Measurements from ENCODE around the gene DCK. TPM values are rescaled to one million over a fixed set of nuclear protein-coding genes. Genes with fewer than 3 reads are reported as not detected.

Gene DCK
- total RNA-seq, 1 donor from 2014 or later = 57.1 TPM

- Histone ChIP-seq H3K27me3 (no peaks in the 10 kb centered on the region), H4K20me1 (ENCODE audit: low read depth) (no peaks in the 10 kb centered on the region), H3K4me1 (peaks cover 3% of the 10 kb centered on the region), H3F3A (ENCODE audit: low read depth) (no peaks in the 10 kb centered on the region), H3K9ac (no peak overlapping the region), H3K9me3 (ENCODE audit: low read depth) (no peaks in the 10 kb centered on the region), H3K79me2 (ENCODE audit: low read depth) (no peaks in the 10 kb centered on the region), H3K4me3 (no peak overlapping the region), H2AFZ (replicated peaks) (no peak overlapping the region), H3K4me2 (no peak overlapping the region), H3K27ac (no peak overlapping the region), H3K36me3 (no peaks in the 10 kb centered on the region)
- Mint-ChIP-seq H3K4me1 (no peaks in the 10 kb centered on the region), H3K9me3 (peaks cover 2% of the 10 kb centered on the region), H3K4me3 (no peak overlapping the region), H3K36me3 (no peaks in the 10 kb centered on the region), H3K27me3 (ENCODE audit: insufficient read depth, low read depth) (no peaks in the 10 kb centered on the region), H3K27ac (no peak overlapping the region)
- no peak for DNase-seq (ENCODE audit: low spot score)
- TF ChIP-seq EZH2phosphoT487 (IDR thresholded peaks at IDR 0.05) (no peak), CTCF (IDR thresholded peaks at IDR 0.05) (no peak), EZH2 (IDR thresholded peaks at IDR 0.05) (no peak)
Observed at GRCh38 chr4:71063711-71064110, 70.3 kb downstream of the DCK start.

GRCh38 chr4:71064521-71064920, 71.1 kb downstream of the DCK start:
- H3K9me3 Mint-ChIP-seq = peaks cover 2% of the 10 kb centered on the region
- TF ChIP-seq CTCF (IDR thresholded peaks at IDR 0.05) = no peak
- no peak for TF ChIP-seq EZH2phosphoT487 (IDR thresholded peaks at IDR 0.05)
- TF ChIP-seq EZH2 (IDR thresholded peaks at IDR 0.05) = no peak
- H3K27ac Mint-ChIP-seq = no peak overlapping the region
- H3K36me3 Mint-ChIP-seq = no peaks in the 10 kb centered on the region
- no peak overlapping the region for H2AFZ ChIP-seq (replicated peaks)
- no peak overlapping the region for H3K4me3 Mint-ChIP-seq
- H3K9ac ChIP-seq = no peak overlapping the region
- H3K79me2 ChIP-seq (ENCODE audit: low read depth) = no peaks in the 10 kb centered on the region
- no peak overlapping the region for H3K4me3 ChIP-seq
- H3K36me3 ChIP-seq = no peaks in the 10 kb centered on the region
- H3K9me3 ChIP-seq (ENCODE audit: low read depth) = no peaks in the 10 kb centered on the region
- no peaks in the 10 kb centered on the region for H3F3A ChIP-seq (ENCODE audit: low read depth)
- peaks cover 3% of the 10 kb centered on the region for H3K4me1 ChIP-seq
- no peak overlapping the region for H3K4me2 ChIP-seq
- no peaks in the 10 kb centered on the region for H3K27me3 Mint-ChIP-seq (ENCODE audit: insufficient read depth, low read depth)
- no peak overlapping the region for H3K27ac ChIP-seq
- H3K4me1 Mint-ChIP-seq = no peaks in the 10 kb centered on the region
- DNase-seq (ENCODE audit: low spot score) = no peak
- H4K20me1 ChIP-seq (ENCODE audit: low read depth) = no peaks in the 10 kb centered on the region
- H3K27me3 ChIP-seq = no peaks in the 10 kb centered on the region

- Histone ChIP-seq H3K4me2 (no peak overlapping the region), H3K9ac (no peak overlapping the region), H2AFZ (replicated peaks) (no peak overlapping the region), H3K27me3 (no peaks in the 10 kb centered on the region), H3K27ac (no peak overlapping the region), H3K4me1 (no peaks in the 10 kb centered on the region), H3K36me3 (no peaks in the 10 kb centered on the region), H3K9me3 (ENCODE audit: low read depth) (no peaks in the 10 kb centered on the region), H3K4me3 (no peak overlapping the region), H3F3A (ENCODE audit: low read depth) (no peaks in the 10 kb centered on the region), H3K79me2 (ENCODE audit: low read depth) (no peaks in the 10 kb centered on the region), H4K20me1 (ENCODE audit: low read depth) (no peaks in the 10 kb centered on the region)
- H3K4me1 Mint-ChIP-seq = no peaks in the 10 kb centered on the region
- H3K36me3 Mint-ChIP-seq = no peaks in the 10 kb centered on the region
- TF ChIP-seq CTCF (IDR thresholded peaks at IDR 0.05) (no peak), EZH2phosphoT487 (IDR thresholded peaks at IDR 0.05) (no peak), EZH2 (IDR thresholded peaks at IDR 0.05) (no peak)
- H3K27me3 Mint-ChIP-seq (ENCODE audit: insufficient read depth, low read depth) = no peaks in the 10 kb centered on the region
- no peak for DNase-seq (ENCODE audit: low spot score)
- H3K4me3 Mint-ChIP-seq = no peak overlapping the region
- no peak overlapping the region for H3K27ac Mint-ChIP-seq
- no peaks in the 10 kb centered on the region for H3K9me3 Mint-ChIP-seq
Observed at GRCh38 chr4:71065991-71066510, 72.6 kb downstream of the DCK start.
